WTC11 (cell line): Measurements from ENCODE around the gene PLEKHM1. TPM values are rescaled to one million over a fixed set of nuclear protein-coding genes. Genes with fewer than 3 reads are reported as not detected.

Source experiments
- ATAC-seq: fragments of 200-7000 bp; cut with Tn5 transposase; 2 replicates; pipeline ENCODE4 v1.10.0; 2021; ENCODE audit warnings: mild to moderate bottlenecking, moderate library complexity
- CTCF ChIA-PET: fragments of 300-600 bp; sonication (Branson Sonifier 250); formaldehyde crosslinking; loops from one replicate; lab custom pipeline; 2021; ENCODE audit warnings: antibody characterized with exemption; lab: Charles Lee
- POLR2A ChIA-PET: fragments of 350-600 bp; sonication (Branson Sonifier 250); formaldehyde crosslinking; loops from one replicate; lab custom pipeline; 2021; ENCODE audit warnings: antibody characterized with exemption; lab: Charles Lee
- DNase-seq: peaks from one replicate; pipeline ENCODE4 v3.0.0; 2021; ENCODE audit warnings: low spot score
- H3K27ac Mint-ChIP-seq: 2 replicates; pipeline ENCODE4 v1.8.0; 2021; ENCODE audit warnings: mixed read lengths
- H3K27me3 Mint-ChIP-seq: 2 replicates; pipeline ENCODE4 v1.8.0; 2021; ENCODE audit warnings: low read depth, mild to moderate bottlenecking, moderate library complexity, mixed read lengths
- H3K36me3 Mint-ChIP-seq: 2 replicates; pipeline ENCODE4 v1.8.0; 2021; ENCODE audit warnings: mixed read lengths
- H3K4me1 Mint-ChIP-seq: 2 replicates; pipeline ENCODE4 v1.8.0; 2022; ENCODE audit warnings: mixed read lengths
- H3K4me3 Mint-ChIP-seq: 2 replicates; pipeline ENCODE4 v1.8.0; 2021; ENCODE audit warnings: mild to moderate bottlenecking, moderate library complexity, mixed read lengths
- H3K9me3 Mint-ChIP-seq: 2 replicates; pipeline ENCODE4 v1.8.0; 2021; ENCODE audit warnings: mixed read lengths
- ELF4 ChIP-seq: sonication (generic); formaldehyde crosslinking; IDR thresholded peaks from 2 replicates; pipeline ENCODE4 v1.8.1; 2022; ENCODE audit warnings: low read depth, mild to moderate bottlenecking, moderate library complexity, missing genetic modification reagents
- NFYB ChIP-seq: sonication (generic); formaldehyde crosslinking; conservative IDR thresholded peaks from 2 replicates; pipeline ENCODE4 v1.8.0; 2022; ENCODE audit warnings: low read depth, missing genetic modification reagents
- SMAD4 ChIP-seq: sonication (generic); formaldehyde crosslinking; IDR thresholded peaks from 2 replicates; pipeline ENCODE4 v1.8.0; 2022; ENCODE audit warnings: mild to moderate bottlenecking, missing genetic modification reagents
- ZBTB21 ChIP-seq: sonication (generic); formaldehyde crosslinking; IDR thresholded peaks from 2 replicates; pipeline ENCODE4 v1.8.1; 2023; ENCODE audit warnings: mild to moderate bottlenecking, missing genetic modification reagents, borderline replicate concordance
- ZNF121 ChIP-seq: sonication (generic); formaldehyde crosslinking; IDR thresholded peaks from 2 replicates; pipeline ENCODE4 v1.8.0; 2023; ENCODE audit warnings: missing genetic modification reagents
- ZNF219 ChIP-seq: sonication (generic); formaldehyde crosslinking; IDR thresholded peaks from 2 replicates; pipeline ENCODE4 v1.8.0; 2023; ENCODE audit warnings: missing genetic modification reagents, mild to moderate bottlenecking, borderline replicate concordance
- ZNF416 ChIP-seq: fragments of 250-450 bp; sonication (Bioruptor Pico); IDR thresholded peaks from 2 replicates; pipeline ENCODE4 v1.9.0; 2021; ENCODE audit warnings: mild to moderate bottlenecking, inconsistent platforms
- ZNF423 ChIP-seq: fragments of 250-450 bp; sonication (Bioruptor Pico); IDR thresholded peaks from 2 replicates; pipeline ENCODE4 v2.1.2; 2022; ENCODE audit warnings: mild to moderate bottlenecking, moderate library complexity
- total RNA-seq: library from RNA; stranded (reverse); gene quantifications from 3 replicates; pipeline ENCODE4 v1.2.3, GENCODE V29; 2021
- TF ChIP-seq, protein P1 (sequence below): fragments of 250-450 bp; sonication (Bioruptor Pico); IDR thresholded peaks from 2 replicates; pipeline ENCODE4 v1.9.0; 2021; ENCODE audit warnings: mild to moderate bottlenecking
- TF ChIP-seq, protein P2 (sequence below): sonication (generic); formaldehyde crosslinking; IDR thresholded peaks from 2 replicates; pipeline ENCODE4 v1.8.1; 2022; ENCODE audit warnings: mild to moderate bottlenecking, moderate library complexity, missing genetic modification reagents
- TF ChIP-seq, protein P3 (sequence below): sonication (generic); formaldehyde crosslinking; IDR thresholded peaks from 2 replicates; pipeline ENCODE4 v1.8.0; 2022; ENCODE audit warnings: mild to moderate bottlenecking, missing genetic modification reagents
- TF ChIP-seq, protein P4 (sequence below): sonication (generic); formaldehyde crosslinking; IDR thresholded peaks from 2 replicates; pipeline ENCODE4 v1.8.0; 2023; ENCODE audit warnings: mild to moderate bottlenecking, missing genetic modification reagents
- TF ChIP-seq, protein P5 (sequence below): sonication (generic); formaldehyde crosslinking; IDR thresholded peaks from 2 replicates; pipeline ENCODE4 v1.8.1; 2022; ENCODE audit warnings: missing genetic modification reagents, borderline replicate concordance
- TF ChIP-seq, protein P6 (sequence below): sonication (generic); formaldehyde crosslinking; IDR thresholded peaks from 2 replicates; pipeline ENCODE4 v1.8.0; 2022; ENCODE audit warnings: mild to moderate bottlenecking, missing genetic modification reagents
- TF ChIP-seq, protein P7 (sequence below): sonication (generic); formaldehyde crosslinking; IDR thresholded peaks from 2 replicates; pipeline ENCODE4 v1.8.1; 2022; ENCODE audit warnings: low read depth, missing genetic modification reagents, borderline replicate concordance
- TF ChIP-seq, protein P8 (sequence below): sonication (generic); formaldehyde crosslinking; IDR thresholded peaks from 2 replicates; pipeline ENCODE4 v1.8.0; 2023; ENCODE audit warnings: missing genetic modification reagents, mild to moderate bottlenecking, borderline replicate concordance
- TF ChIP-seq, protein P9 (sequence below): sonication (generic); formaldehyde crosslinking; IDR thresholded peaks from 2 replicates; pipeline ENCODE4 v1.8.1; 2023; ENCODE audit warnings: mild to moderate bottlenecking, missing genetic modification reagents

The PLEKHM1 gene
- total RNA-seq, 1 experiment from 2014 or later: 19.6 TPM

DNA sequence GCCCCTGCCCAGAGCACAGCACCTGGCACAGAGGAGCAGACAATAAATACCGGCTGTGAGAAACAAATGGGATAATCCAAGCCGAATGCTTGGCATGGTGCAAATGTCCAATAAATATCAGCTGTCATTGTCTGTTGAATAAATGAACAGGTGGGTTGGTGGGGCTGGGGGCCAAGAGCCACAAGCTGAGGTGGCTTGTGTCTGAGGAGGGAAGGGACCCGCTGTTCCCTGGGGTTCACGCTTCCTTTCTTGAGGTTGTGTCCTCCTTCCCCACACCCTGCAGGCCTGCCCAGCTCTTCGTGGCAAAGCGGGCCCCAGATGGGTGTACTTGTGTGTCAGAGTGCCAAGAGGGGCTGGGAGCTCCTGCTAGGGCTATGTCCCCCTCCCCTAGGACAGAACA is 96.4 kb downstream of the PLEKHM1 start:
- Mint-ChIP-seq H3K4me3 (no peak overlapping the region), H3K36me3 (peaks cover 6% of the 10 kb centered on the region), H3K4me1 (peaks cover 20% of the 10 kb centered on the region), H3K27ac (no peak overlapping the region), H3K27me3 (peaks cover 3% of the 10 kb centered on the region; the same call in 1 of the 2 replicates), H3K9me3 (no peaks in the 10 kb centered on the region)
- ATAC-seq: no peak
- DNase-seq: no peak
- POLR2A ChIA-PET: interaction anchor here (1.5 kb wide), 1 partner anchor 31 kb away, joined by 4 read pairs; no protein-coding TSS in a partner anchor
- CTCF ChIA-PET: interaction anchor here (1.3 to 9.5 kb wide), 8 partner anchors 9 to 175 kb away, joined by 3 to 133 read pairs (median 12); partner anchors contain the start of gene MAP3K14
- no peak for TF ChIP-seq SMAD4 (CRISPR knock-in tag)
- TF ChIP-seq, protein P1, sequence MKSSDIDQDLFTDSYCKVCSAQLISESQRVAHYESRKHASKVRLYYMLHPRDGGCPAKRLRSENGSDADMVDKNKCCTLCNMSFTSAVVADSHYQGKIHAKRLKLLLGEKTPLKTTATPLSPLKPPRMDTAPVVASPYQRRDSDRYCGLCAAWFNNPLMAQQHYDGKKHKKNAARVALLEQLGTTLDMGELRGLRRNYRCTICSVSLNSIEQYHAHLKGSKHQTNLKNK (CRISPR knock-in tag): no peak
- no peak for TF ChIP-seq ZBTB21 (CRISPR knock-in tag)
- no peak for TF ChIP-seq NFYB (CRISPR knock-in tag)
- TF ChIP-seq, protein P2, sequence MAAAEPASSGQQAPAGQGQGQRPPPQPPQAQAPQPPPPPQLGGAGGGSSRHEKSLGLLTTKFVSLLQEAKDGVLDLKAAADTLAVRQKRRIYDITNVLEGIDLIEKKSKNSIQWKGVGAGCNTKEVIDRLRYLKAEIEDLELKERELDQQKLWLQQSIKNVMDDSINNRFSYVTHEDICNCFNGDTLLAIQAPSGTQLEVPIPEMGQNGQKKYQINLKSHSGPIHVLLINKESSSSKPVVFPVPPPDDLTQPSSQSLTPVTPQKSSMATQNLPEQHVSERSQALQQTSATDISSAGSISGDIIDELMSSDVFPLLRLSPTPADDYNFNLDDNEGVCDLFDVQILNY (CRISPR knock-in tag): no peak
- TF ChIP-seq ZNF416 (CRISPR knock-in tag): no peak
- TF ChIP-seq, protein P3, sequence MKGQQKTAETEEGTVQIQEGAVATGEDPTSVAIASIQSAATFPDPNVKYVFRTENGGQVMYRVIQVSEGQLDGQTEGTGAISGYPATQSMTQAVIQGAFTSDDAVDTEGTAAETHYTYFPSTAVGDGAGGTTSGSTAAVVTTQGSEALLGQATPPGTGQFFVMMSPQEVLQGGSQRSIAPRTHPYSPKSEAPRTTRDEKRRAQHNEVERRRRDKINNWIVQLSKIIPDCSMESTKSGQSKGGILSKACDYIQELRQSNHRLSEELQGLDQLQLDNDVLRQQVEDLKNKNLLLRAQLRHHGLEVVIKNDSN (CRISPR knock-in tag): no peak

DNA sequence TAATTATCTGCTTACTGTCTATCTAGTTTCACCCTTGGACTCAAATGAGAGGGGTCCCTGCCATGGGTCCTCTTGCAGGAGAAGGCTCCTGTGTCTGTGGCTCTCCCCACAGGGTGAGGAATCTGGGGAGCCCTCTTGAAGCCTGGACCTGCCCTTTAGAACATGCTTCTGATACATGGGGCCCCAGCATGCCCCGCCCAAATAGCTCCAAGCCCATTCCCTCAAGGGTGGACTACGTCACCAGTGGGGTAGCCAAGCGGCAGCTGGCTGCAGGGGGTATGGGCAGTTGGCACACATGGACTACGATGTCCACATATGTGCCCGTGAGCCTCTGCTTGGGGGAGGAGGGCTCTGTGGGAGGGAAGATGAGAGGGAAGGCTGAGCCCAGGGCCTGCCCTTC is 97.1 kb downstream of the PLEKHM1 start:
- DNase-seq: no peak
- CTCF ChIA-PET: interaction anchor here (1.2 to 9.5 kb wide), 8 partner anchors 8 to 147 kb away, joined by 3 to 133 read pairs (median 8); partner anchors contain the start of gene MAP3K14
- Mint-ChIP-seq H3K36me3 (peaks cover 6% of the 10 kb centered on the region), H3K27ac (no peak overlapping the region), H3K4me1 (peaks cover 23% of the 10 kb centered on the region), H3K4me3 (no peak overlapping the region), H3K9me3 (no peaks in the 10 kb centered on the region), H3K27me3 (peaks cover 6% of the 10 kb centered on the region)
- ATAC-seq: no peak
- POLR2A ChIA-PET: interaction anchor here (1.5 kb wide), 1 partner anchor 32 kb away, joined by 4 read pairs; no protein-coding TSS in a partner anchor
- TF ChIP-seq ZNF423 (CRISPR knock-in tag) (no peak), ZNF219 (CRISPR knock-in tag) (no peak), ELF4 (CRISPR knock-in tag) (no peak), ZNF121 (no peak), SMAD4 (CRISPR knock-in tag) (no peak)
- TF ChIP-seq, protein P4, sequence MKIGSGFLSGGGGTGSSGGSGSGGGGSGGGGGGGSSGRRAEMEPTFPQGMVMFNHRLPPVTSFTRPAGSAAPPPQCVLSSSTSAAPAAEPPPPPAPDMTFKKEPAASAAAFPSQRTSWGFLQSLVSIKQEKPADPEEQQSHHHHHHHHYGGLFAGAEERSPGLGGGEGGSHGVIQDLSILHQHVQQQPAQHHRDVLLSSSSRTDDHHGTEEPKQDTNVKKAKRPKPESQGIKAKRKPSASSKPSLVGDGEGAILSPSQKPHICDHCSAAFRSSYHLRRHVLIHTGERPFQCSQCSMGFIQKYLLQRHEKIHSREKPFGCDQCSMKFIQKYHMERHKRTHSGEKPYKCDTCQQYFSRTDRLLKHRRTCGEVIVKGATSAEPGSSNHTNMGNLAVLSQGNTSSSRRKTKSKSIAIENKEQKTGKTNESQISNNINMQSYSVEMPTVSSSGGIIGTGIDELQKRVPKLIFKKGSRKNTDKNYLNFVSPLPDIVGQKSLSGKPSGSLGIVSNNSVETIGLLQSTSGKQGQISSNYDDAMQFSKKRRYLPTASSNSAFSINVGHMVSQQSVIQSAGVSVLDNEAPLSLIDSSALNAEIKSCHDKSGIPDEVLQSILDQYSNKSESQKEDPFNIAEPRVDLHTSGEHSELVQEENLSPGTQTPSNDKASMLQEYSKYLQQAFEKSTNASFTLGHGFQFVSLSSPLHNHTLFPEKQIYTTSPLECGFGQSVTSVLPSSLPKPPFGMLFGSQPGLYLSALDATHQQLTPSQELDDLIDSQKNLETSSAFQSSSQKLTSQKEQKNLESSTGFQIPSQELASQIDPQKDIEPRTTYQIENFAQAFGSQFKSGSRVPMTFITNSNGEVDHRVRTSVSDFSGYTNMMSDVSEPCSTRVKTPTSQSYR (CRISPR knock-in tag): no peak
- TF ChIP-seq, protein P5, sequence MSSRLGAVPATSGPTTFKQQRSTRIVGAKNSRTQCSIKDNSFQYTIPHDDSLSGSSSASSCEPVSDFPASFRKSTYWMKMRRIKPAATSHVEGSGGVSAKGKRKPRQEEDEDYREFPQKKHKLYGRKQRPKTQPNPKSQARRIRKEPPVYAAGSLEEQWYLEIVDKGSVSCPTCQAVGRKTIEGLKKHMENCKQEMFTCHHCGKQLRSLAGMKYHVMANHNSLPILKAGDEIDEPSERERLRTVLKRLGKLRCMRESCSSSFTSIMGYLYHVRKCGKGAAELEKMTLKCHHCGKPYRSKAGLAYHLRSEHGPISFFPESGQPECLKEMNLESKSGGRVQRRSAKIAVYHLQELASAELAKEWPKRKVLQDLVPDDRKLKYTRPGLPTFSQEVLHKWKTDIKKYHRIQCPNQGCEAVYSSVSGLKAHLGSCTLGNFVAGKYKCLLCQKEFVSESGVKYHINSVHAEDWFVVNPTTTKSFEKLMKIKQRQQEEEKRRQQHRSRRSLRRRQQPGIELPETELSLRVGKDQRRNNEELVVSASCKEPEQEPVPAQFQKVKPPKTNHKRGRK (CRISPR knock-in tag): no peak
- TF ChIP-seq, protein P6, sequence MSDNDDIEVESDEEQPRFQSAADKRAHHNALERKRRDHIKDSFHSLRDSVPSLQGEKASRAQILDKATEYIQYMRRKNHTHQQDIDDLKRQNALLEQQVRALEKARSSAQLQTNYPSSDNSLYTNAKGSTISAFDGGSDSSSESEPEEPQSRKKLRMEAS (CRISPR knock-in tag): no peak
- TF ChIP-seq, protein P7, sequence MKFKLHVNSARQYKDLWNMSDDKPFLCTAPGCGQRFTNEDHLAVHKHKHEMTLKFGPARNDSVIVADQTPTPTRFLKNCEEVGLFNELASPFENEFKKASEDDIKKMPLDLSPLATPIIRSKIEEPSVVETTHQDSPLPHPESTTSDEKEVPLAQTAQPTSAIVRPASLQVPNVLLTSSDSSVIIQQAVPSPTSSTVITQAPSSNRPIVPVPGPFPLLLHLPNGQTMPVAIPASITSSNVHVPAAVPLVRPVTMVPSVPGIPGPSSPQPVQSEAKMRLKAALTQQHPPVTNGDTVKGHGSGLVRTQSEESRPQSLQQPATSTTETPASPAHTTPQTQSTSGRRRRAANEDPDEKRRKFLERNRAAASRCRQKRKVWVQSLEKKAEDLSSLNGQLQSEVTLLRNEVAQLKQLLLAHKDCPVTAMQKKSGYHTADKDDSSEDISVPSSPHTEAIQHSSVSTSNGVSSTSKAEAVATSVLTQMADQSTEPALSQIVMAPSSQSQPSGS (CRISPR knock-in tag): no peak
- TF ChIP-seq, protein P8, sequence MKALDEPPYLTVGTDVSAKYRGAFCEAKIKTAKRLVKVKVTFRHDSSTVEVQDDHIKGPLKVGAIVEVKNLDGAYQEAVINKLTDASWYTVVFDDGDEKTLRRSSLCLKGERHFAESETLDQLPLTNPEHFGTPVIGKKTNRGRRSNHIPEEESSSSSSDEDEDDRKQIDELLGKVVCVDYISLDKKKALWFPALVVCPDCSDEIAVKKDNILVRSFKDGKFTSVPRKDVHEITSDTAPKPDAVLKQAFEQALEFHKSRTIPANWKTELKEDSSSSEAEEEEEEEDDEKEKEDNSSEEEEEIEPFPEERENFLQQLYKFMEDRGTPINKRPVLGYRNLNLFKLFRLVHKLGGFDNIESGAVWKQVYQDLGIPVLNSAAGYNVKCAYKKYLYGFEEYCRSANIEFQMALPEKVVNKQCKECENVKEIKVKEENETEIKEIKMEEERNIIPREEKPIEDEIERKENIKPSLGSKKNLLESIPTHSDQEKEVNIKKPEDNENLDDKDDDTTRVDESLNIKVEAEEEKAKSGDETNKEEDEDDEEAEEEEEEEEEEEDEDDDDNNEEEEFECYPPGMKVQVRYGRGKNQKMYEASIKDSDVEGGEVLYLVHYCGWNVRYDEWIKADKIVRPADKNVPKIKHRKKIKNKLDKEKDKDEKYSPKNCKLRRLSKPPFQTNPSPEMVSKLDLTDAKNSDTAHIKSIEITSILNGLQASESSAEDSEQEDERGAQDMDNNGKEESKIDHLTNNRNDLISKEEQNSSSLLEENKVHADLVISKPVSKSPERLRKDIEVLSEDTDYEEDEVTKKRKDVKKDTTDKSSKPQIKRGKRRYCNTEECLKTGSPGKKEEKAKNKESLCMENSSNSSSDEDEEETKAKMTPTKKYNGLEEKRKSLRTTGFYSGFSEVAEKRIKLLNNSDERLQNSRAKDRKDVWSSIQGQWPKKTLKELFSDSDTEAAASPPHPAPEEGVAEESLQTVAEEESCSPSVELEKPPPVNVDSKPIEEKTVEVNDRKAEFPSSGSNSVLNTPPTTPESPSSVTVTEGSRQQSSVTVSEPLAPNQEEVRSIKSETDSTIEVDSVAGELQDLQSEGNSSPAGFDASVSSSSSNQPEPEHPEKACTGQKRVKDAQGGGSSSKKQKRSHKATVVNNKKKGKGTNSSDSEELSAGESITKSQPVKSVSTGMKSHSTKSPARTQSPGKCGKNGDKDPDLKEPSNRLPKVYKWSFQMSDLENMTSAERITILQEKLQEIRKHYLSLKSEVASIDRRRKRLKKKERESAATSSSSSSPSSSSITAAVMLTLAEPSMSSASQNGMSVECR (CRISPR knock-in tag): no peak
- TF ChIP-seq, protein P1 (CRISPR knock-in tag): no peak
- TF ChIP-seq, protein P3 (CRISPR knock-in tag): no peak
- TF ChIP-seq, protein P9, sequence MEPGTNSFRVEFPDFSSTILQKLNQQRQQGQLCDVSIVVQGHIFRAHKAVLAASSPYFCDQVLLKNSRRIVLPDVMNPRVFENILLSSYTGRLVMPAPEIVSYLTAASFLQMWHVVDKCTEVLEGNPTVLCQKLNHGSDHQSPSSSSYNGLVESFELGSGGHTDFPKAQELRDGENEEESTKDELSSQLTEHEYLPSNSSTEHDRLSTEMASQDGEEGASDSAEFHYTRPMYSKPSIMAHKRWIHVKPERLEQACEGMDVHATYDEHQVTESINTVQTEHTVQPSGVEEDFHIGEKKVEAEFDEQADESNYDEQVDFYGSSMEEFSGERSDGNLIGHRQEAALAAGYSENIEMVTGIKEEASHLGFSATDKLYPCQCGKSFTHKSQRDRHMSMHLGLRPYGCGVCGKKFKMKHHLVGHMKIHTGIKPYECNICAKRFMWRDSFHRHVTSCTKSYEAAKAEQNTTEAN: no peak
